ENCODE results near the gene SNX33. TPM values are rescaled to one million over a fixed set of nuclear protein-coding genes. Genes with fewer than 3 reads are reported as not detected.
A peak's percentile ranks its signal among the peaks of the same experiment; 100 is the strongest.

SNX33 gene
- total RNA-seq, 1 donor from 2014 or later: 25.6 TPM

- TF ChIP-seq EZH2 (IDR thresholded peaks at IDR 0.05; ENCODE audit: insufficient read depth, low read length) (no peak), CTCF (IDR thresholded peaks at IDR 0.05; ENCODE audit: insufficient read depth, low read depth, low read length) (no peak)
- H3K4me1 Mint-ChIP-seq (ENCODE audit: low read depth, unreplicated experiment): peaks cover 37% of the 10 kb centered on the region
- H3K4me3 ChIP-seq (ENCODE audit: insufficient read depth, low read depth, low read length): peak overlapping the region; percentile 92
- peak overlapping the region; percentile 98 for H3K9ac ChIP-seq (ENCODE audit: low read length)
- no peaks in the 10 kb centered on the region for H3K27me3 ChIP-seq (ENCODE audit: insufficient read depth, low read length)
- no peaks in the 10 kb centered on the region for H3K27me3 Mint-ChIP-seq (ENCODE audit: low read depth, unreplicated experiment)
- H3K4me3 Mint-ChIP-seq (ENCODE audit: unreplicated experiment): peak overlapping the region; percentile 84
- no peaks in the 10 kb centered on the region for H3K36me3 ChIP-seq (ENCODE audit: insufficient read depth, low read length)
- H3K27ac Mint-ChIP-seq (ENCODE audit: unreplicated experiment): peak overlapping the region; percentile 79
- H3K36me3 Mint-ChIP-seq (ENCODE audit: low read depth, unreplicated experiment): peaks cover 19% of the 10 kb centered on the region
- peaks cover 41% of the 10 kb centered on the region for H3K4me1 ChIP-seq (ENCODE audit: insufficient read depth, low read length)
- FAIRE-seq: no peak
- no peaks in the 10 kb centered on the region for H3K9me3 Mint-ChIP-seq (ENCODE audit: unreplicated experiment)
- H4K20me1 ChIP-seq (ENCODE audit: insufficient read depth, low read length): peaks cover 28% of the 10 kb centered on the region
- peak overlapping the region; percentile 96 for H3K4me2 ChIP-seq (ENCODE audit: low read length)
- H3K79me2 ChIP-seq (ENCODE audit: insufficient read depth, low read length): peaks cover 46% of the 10 kb centered on the region
- H2AFZ ChIP-seq (ENCODE audit: low read depth, low read length): peak overlapping the region; percentile 78
- DNase-seq (ENCODE audit: low read depth): no peak
- H3K27ac ChIP-seq (ENCODE audit: low read depth, low read length): peak overlapping the region; percentile 94
- H3K9me3 ChIP-seq (ENCODE audit: insufficient read depth, low read depth, low read length): no peaks in the 10 kb centered on the region
Measured at GRCh38 chr15:75646112-75646943, 1.4 kb upstream of the SNX33 start.

GRCh38 chr15:75646944-75647364 lies 758 bp upstream of the SNX33 start:
- Histone ChIP-seq H3K4me1 (ENCODE audit: insufficient read depth, low read length) (peaks cover 47% of the 10 kb centered on the region), H4K20me1 (ENCODE audit: insufficient read depth, low read length) (peaks cover 34% of the 10 kb centered on the region), H3K4me2 (ENCODE audit: low read length) (peak overlapping the region; percentile 96), H3K27ac (ENCODE audit: low read depth, low read length) (peak overlapping the region; percentile 94), H3K27me3 (ENCODE audit: insufficient read depth, low read length) (no peaks in the 10 kb centered on the region), H3K9ac (ENCODE audit: low read length) (peak overlapping the region; percentile 98), H2AFZ (ENCODE audit: low read depth, low read length) (peak overlapping the region; percentile 78), H3K36me3 (ENCODE audit: insufficient read depth, low read length) (no peaks in the 10 kb centered on the region), H3K9me3 (ENCODE audit: insufficient read depth, low read depth, low read length) (no peaks in the 10 kb centered on the region), H3K79me2 (ENCODE audit: insufficient read depth, low read length) (peaks cover 52% of the 10 kb centered on the region), H3K4me3 (ENCODE audit: insufficient read depth, low read depth, low read length) (peak overlapping the region; percentile 92)
- DNase-seq (ENCODE audit: low read depth): no peak
- Mint-ChIP-seq H3K27ac (ENCODE audit: unreplicated experiment) (peak overlapping the region; percentile 80), H3K27me3 (ENCODE audit: low read depth, unreplicated experiment) (no peaks in the 10 kb centered on the region), H3K4me1 (ENCODE audit: low read depth, unreplicated experiment) (peaks cover 43% of the 10 kb centered on the region), H3K4me3 (ENCODE audit: unreplicated experiment) (peak overlapping the region; percentile 84), H3K9me3 (ENCODE audit: unreplicated experiment) (no peaks in the 10 kb centered on the region), H3K36me3 (ENCODE audit: low read depth, unreplicated experiment) (peaks cover 19% of the 10 kb centered on the region)
- no peak for FAIRE-seq
- TF ChIP-seq EZH2 (IDR thresholded peaks at IDR 0.05; ENCODE audit: insufficient read depth, low read length): no peak
- no peak for TF ChIP-seq CTCF (IDR thresholded peaks at IDR 0.05; ENCODE audit: insufficient read depth, low read depth, low read length)

Data from astrocyte (in vitro differentiated cells and primary cell).